ENCODE results near the gene C1QTNF12. TPM values are rescaled to one million over a fixed set of nuclear protein-coding genes. Genes with fewer than 3 reads are reported as not detected.

Gene C1QTNF12
- total RNA-seq, 1 donor, result 0.36 TPM

GRCh38 chr1:1234180-1234808 lies 12.2 kb downstream of the C1QTNF12 start:
- Histone ChIP-seq H3K4me2 (ENCODE audit: insufficient read depth, low read length) (no peak overlapping the region), H2AFZ (ENCODE audit: low read length) (no peak overlapping the region), H4K20me1 (ENCODE audit: insufficient read depth, low read length) (peaks cover 22% of the 10 kb centered on the region), H3K27ac (ENCODE audit: low read depth, low read length) (no peak overlapping the region), H3K79me2 (ENCODE audit: insufficient read depth, low read length) (peaks cover 43% of the 10 kb centered on the region), H3K4me3 (ENCODE audit: insufficient read depth, low read length) (no peak overlapping the region), H3K4me1 (ENCODE audit: insufficient read depth, low read length) (peaks cover 13% of the 10 kb centered on the region), H3K9me3 (ENCODE audit: low read depth, low read length) (no peaks in the 10 kb centered on the region), H3K36me3 (ENCODE audit: insufficient read depth, low read length) (no peaks in the 10 kb centered on the region), H3K27me3 (ENCODE audit: insufficient read depth, low read length) (peaks cover 21% of the 10 kb centered on the region)
- DNase-seq (ENCODE audit: insufficient read length, low spot score, missing footprints), result no peak
- TF ChIP-seq CTCF (IDR thresholded peaks at IDR 0.05; ENCODE audit: extremely low read depth, low read depth, low read length), result no peak

- Histone ChIP-seq H3K9me3 (ENCODE audit: low read depth, low read length) (no peaks in the 10 kb centered on the region), H2AFZ (ENCODE audit: low read length) (no peak overlapping the region), H3K27ac (ENCODE audit: low read depth, low read length) (no peak overlapping the region), H3K27me3 (ENCODE audit: insufficient read depth, low read length) (peaks cover 15% of the 10 kb centered on the region), H3K4me1 (ENCODE audit: insufficient read depth, low read length) (peaks cover 13% of the 10 kb centered on the region), H3K4me3 (ENCODE audit: insufficient read depth, low read length) (no peak overlapping the region), H4K20me1 (ENCODE audit: insufficient read depth, low read length) (peaks cover 26% of the 10 kb centered on the region), H3K79me2 (ENCODE audit: insufficient read depth, low read length) (peaks cover 51% of the 10 kb centered on the region), H3K36me3 (ENCODE audit: insufficient read depth, low read length) (peaks cover 3% of the 10 kb centered on the region), H3K4me2 (ENCODE audit: insufficient read depth, low read length) (no peak overlapping the region)
- no peak for TF ChIP-seq CTCF (IDR thresholded peaks at IDR 0.05; ENCODE audit: extremely low read depth, low read depth, low read length)
- DNase-seq (ENCODE audit: insufficient read length, low spot score, missing footprints), result no peak
Observed at GRCh38 chr1:1233567-1233892, 13.0 kb downstream of the C1QTNF12 start.

- Histone ChIP-seq H2AFZ (ENCODE audit: low read length) (no peak overlapping the region), H3K27ac (ENCODE audit: low read depth, low read length) (no peak overlapping the region), H3K27me3 (ENCODE audit: insufficient read depth, low read length) (peaks cover 9% of the 10 kb centered on the region), H3K9me3 (ENCODE audit: low read depth, low read length) (no peaks in the 10 kb centered on the region), H3K79me2 (ENCODE audit: insufficient read depth, low read length) (peaks cover 56% of the 10 kb centered on the region), H3K4me3 (ENCODE audit: insufficient read depth, low read length) (peak overlapping the region; percentile 38), H3K4me2 (ENCODE audit: insufficient read depth, low read length) (no peak overlapping the region), H3K4me1 (ENCODE audit: insufficient read depth, low read length) (peaks cover 13% of the 10 kb centered on the region), H4K20me1 (ENCODE audit: insufficient read depth, low read length) (peaks cover 26% of the 10 kb centered on the region), H3K36me3 (ENCODE audit: insufficient read depth, low read length) (peaks cover 7% of the 10 kb centered on the region)
- no peak for TF ChIP-seq CTCF (IDR thresholded peaks at IDR 0.05; ENCODE audit: extremely low read depth, low read depth, low read length)
- no peak for DNase-seq (ENCODE audit: insufficient read length, low spot score, missing footprints)
Observed at GRCh38 chr1:1232796-1233566, 13.5 kb downstream of the C1QTNF12 start.

GRCh38 chr1:1232208-1232795 lies 14.2 kb downstream of the C1QTNF12 start, which contains the start of gene B3GALT6:
TSS of gene B3GALT6 (plus strand) at chr1:1232237. CDS start at chr1:1232279, 42 bp downstream.
- Histone ChIP-seq H4K20me1 (ENCODE audit: insufficient read depth, low read length) (peaks cover 32% of the 10 kb centered on the region), H3K27me3 (ENCODE audit: insufficient read depth, low read length) (peaks cover 2% of the 10 kb centered on the region), H3K4me1 (ENCODE audit: insufficient read depth, low read length) (peaks cover 13% of the 10 kb centered on the region), H3K4me2 (ENCODE audit: insufficient read depth, low read length) (peak within 1 kb of the TSS; percentile 100), H3K27ac (ENCODE audit: low read depth, low read length) (peak within 1 kb of the TSS; percentile 80), H3K9me3 (ENCODE audit: low read depth, low read length) (no peaks in the 10 kb centered on the region), H3K36me3 (ENCODE audit: insufficient read depth, low read length) (peaks cover 12% of the 10 kb centered on the region), H3K4me3 (ENCODE audit: insufficient read depth, low read length) (peak within 1 kb of the TSS; percentile 91), H3K79me2 (ENCODE audit: insufficient read depth, low read length) (peaks cover 63% of the 10 kb centered on the region), H2AFZ (ENCODE audit: low read length) (peak within 1 kb of the TSS; percentile 87)
- no peak for TF ChIP-seq CTCF (IDR thresholded peaks at IDR 0.05; ENCODE audit: extremely low read depth, low read depth, low read length)
- no peak for DNase-seq (ENCODE audit: insufficient read length, low spot score, missing footprints)

Data from osteoblast (primary cell).